Breast epithelium (tissue), 4 donors: ENCODE results near the gene ELF4. TPM values are rescaled to one million over a fixed set of nuclear protein-coding genes. Genes with fewer than 3 reads are reported as not detected.

ENCODE experiments used
- DNase-seq, 2 donors: peaks; one replicate each; pipeline ENCODE4 v3.0.0-alpha.2; 2019; ENCODE audit warnings: low spot score in 2 of 2
- H3K27ac ChIP-seq, 2 donors: fragments of 200-600 bp; sonication (generic) in 1 of 2; one replicate each; pipeline ENCODE4 v1.5.1; 2016 to 2019; ENCODE audit warnings: mild to moderate bottlenecking in 1 of 2
- H3K27me3 ChIP-seq, 2 donors: fragments of 200-600 bp; sonication (generic) in 1 of 2; one replicate each; pipeline versions ENCODE4 v1.5.1 to v1.6.0; 2017 to 2019; ENCODE audit warnings: control low read depth in 1 of 2, mild to moderate bottlenecking in 1 of 2
- H3K36me3 ChIP-seq: fragments of 200-600 bp; one replicate; pipeline ENCODE4 v1.5.1; 2019
- H3K4me1 ChIP-seq, 2 donors: fragments of 200-600 bp; sonication (generic); one replicate each; pipeline ENCODE4 v1.5.1; 2016 to 2019; ENCODE audit warnings: control low read depth in 1 of 2
- H3K4me3 ChIP-seq, 3 donors: fragments of 200-600 bp; sonication (generic); 1 replicate in 2 of 3; 2 replicates in 1 of 3; pipeline ENCODE4 v1.5.1; 2016 to 2019; ENCODE audit warnings: mild to moderate bottlenecking in 3 of 3, moderate library complexity in 2 of 3
- H3K9me3 ChIP-seq, 2 donors: fragments of 200-600 bp; sonication (generic) in 1 of 2; one replicate each; pipeline ENCODE4 v1.5.1; 2016 to 2019; ENCODE audit warnings: control low read depth in 1 of 2
- POLR2A ChIP-seq: fragments of 450-650 bp; IDR thresholded peaks from one replicate; pipeline ENCODE4 v1.6.1; 2016; ENCODE audit warnings: antibody characterized with exemption, mild to moderate bottlenecking, moderate library complexity
- POLR2AphosphoS5 ChIP-seq, 3 donors: sonication (generic); formaldehyde crosslinking; IDR thresholded peaks; one replicate each; pipeline ENCODE4 v1.6.1; 2017; ENCODE audit warnings: antibody characterized with exemption in 3 of 3
- intact Hi-C: fragments of 100-400 bp; cut with DNase I; formaldehyde crosslinking; loops from one replicate; pipeline ENCODE4 v1.15.1; 2023; ENCODE audit warnings: low total_unique reads
- total RNA-seq, 3 donors: library from RNA; depleted of rRNA; stranded (reverse); fragments of >200 nt; gene quantifications; one replicate each; pipeline ENCODE4 v1.1.0, GENCODE V29; 2016
- TF ChIP-seq, protein P1 (sequence below), 3 donors: fragments of 450-650 bp; IDR thresholded peaks; one replicate each; pipeline ENCODE4 v1.5.1; 2016 to 2017; ENCODE audit warnings: antibody characterized with exemption in 3 of 3, mild to moderate bottlenecking in 3 of 3, moderate library complexity in 3 of 3

ELF4 gene
- total RNA-seq, 3 donors from 2014 or later: 5.3 to 10.7 (median 9.2) TPM

- DNase-seq: no peak
- H3K4me3 ChIP-seq: no peak overlapping the region
These were observed 19.9 kb downstream of the ELF4 start for GRCh38 chrX:130090364-130090763.

GRCh38 chrX:130086447-130087206, 23.7 kb downstream of the ELF4 start:
- H3K27me3 ChIP-seq: peaks cover 0 to 14% of the 10 kb centered on the region in 2 donors
- no peaks in the 10 kb centered on the region for H3K4me1 ChIP-seq
- no peaks in the 10 kb centered on the region for H3K36me3 ChIP-seq
- intact Hi-C loops: no loop called here
- H3K4me3 ChIP-seq: no peak overlapping the region
- DNase-seq: no peak
- H3K27ac ChIP-seq: peak overlapping the region in 1 of 2 donors; percentile 72
- TF ChIP-seq POLR2A (no peak), POLR2AphosphoS5 (IDR thresholded peaks at IDR 0.05) (no peak)
- TF ChIP-seq, protein P1, sequence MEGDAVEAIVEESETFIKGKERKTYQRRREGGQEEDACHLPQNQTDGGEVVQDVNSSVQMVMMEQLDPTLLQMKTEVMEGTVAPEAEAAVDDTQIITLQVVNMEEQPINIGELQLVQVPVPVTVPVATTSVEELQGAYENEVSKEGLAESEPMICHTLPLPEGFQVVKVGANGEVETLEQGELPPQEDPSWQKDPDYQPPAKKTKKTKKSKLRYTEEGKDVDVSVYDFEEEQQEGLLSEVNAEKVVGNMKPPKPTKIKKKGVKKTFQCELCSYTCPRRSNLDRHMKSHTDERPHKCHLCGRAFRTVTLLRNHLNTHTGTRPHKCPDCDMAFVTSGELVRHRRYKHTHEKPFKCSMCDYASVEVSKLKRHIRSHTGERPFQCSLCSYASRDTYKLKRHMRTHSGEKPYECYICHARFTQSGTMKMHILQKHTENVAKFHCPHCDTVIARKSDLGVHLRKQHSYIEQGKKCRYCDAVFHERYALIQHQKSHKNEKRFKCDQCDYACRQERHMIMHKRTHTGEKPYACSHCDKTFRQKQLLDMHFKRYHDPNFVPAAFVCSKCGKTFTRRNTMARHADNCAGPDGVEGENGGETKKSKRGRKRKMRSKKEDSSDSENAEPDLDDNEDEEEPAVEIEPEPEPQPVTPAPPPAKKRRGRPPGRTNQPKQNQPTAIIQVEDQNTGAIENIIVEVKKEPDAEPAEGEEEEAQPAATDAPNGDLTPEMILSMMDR (IDR thresholded peaks at IDR 0.05): no peak
- no peaks in the 10 kb centered on the region for H3K9me3 ChIP-seq

More at GRCh38 chrX:130090364-130090763, 19.9 kb downstream of the ELF4 start:
- Histone ChIP-seq H3K27ac (no peak overlapping the region), H3K4me1 (no peaks in the 10 kb centered on the region), H3K9me3 (no peaks in the 10 kb centered on the region), H3K36me3 (no peaks in the 10 kb centered on the region), H3K27me3 (peaks cover 0 to 12% of the 10 kb centered on the region in 2 donors)
- intact Hi-C loops: no loop called here
- TF ChIP-seq POLR2A: no peak
- TF ChIP-seq POLR2AphosphoS5 (IDR thresholded peaks at IDR 0.05): no peak
- TF ChIP-seq, protein P1 (IDR thresholded peaks at IDR 0.05): no peak

- Histone ChIP-seq H3K4me1 (no peaks in the 10 kb centered on the region), H3K4me3 (no peak overlapping the region), H3K36me3 (no peaks in the 10 kb centered on the region), H3K27me3 (peaks cover 0 to 13% of the 10 kb centered on the region in 2 donors), H3K27ac (peak overlapping the region in 1 of 2 donors; percentile 72), H3K9me3 (no peaks in the 10 kb centered on the region)
- no peak for DNase-seq
- TF ChIP-seq POLR2A (no peak), POLR2AphosphoS5 (IDR thresholded peaks at IDR 0.05) (no peak)
- TF ChIP-seq, protein P1 (IDR thresholded peaks at IDR 0.05): no peak
- intact Hi-C loops: no loop called here
These were observed 24.5 kb downstream of the ELF4 start for GRCh38 chrX:130085551-130086446.

GRCh38 chrX:130084631-130085237, 25.6 kb downstream of the ELF4 start:
- H3K4me3 ChIP-seq: no peak overlapping the region
- peak overlapping the region in 1 of 2 donors; percentile 72 for H3K27ac ChIP-seq
- TF ChIP-seq POLR2A: no peak
- TF ChIP-seq POLR2AphosphoS5 (IDR thresholded peaks at IDR 0.05): no peak
- TF ChIP-seq, protein P1 (IDR thresholded peaks at IDR 0.05): no peak
- intact Hi-C loops: no loop called here
- no peaks in the 10 kb centered on the region for H3K4me1 ChIP-seq
- H3K36me3 ChIP-seq: no peaks in the 10 kb centered on the region
- H3K9me3 ChIP-seq: no peaks in the 10 kb centered on the region
- DNase-seq: no peak
- H3K27me3 ChIP-seq: peaks cover 0 to 13% of the 10 kb centered on the region in 2 donors
